Measurements from ENCODE around the gene HMX1. TPM values are rescaled to one million over a fixed set of nuclear protein-coding genes. Genes with fewer than 3 reads are reported as not detected.

The HMX1 gene
- total and polyA plus RNA-seq, 2 donors (not counting 1 experiment from before 2014, with no cell fraction given) = not detected

GRCh38 chr4:8906668-8906970 lies 35.0 kb upstream of the HMX1 start:
- no peaks in the 10 kb centered on the region for H3K4me1 Mint-ChIP-seq
- no peaks in the 10 kb centered on the region for H3K79me2 ChIP-seq (ENCODE audit: control insufficient read depth, insufficient read depth, low read length)
- H2AFZ ChIP-seq (ENCODE audit: insufficient read depth, low read depth, low read length, poor library complexity, severe bottlenecking) = no peak overlapping the region
- H3K4me3 ChIP-seq (ENCODE audit: control extremely low read depth in 1 of 5, extremely low read depth in 1 of 5, insufficient read depth in 1 of 5, low read depth in 2 of 5, low read length in 4 of 5) = no peak overlapping the region
- ChIA-PET POLR2A (no interaction called here), CTCF (no interaction called here)
- WGBS (ENCODE audit: insufficient coverage) = 87% methylated on average over 6 of the region's 8 CpGs
- no peaks in the 10 kb centered on the region for H3K9me3 Mint-ChIP-seq (ENCODE audit: insufficient read depth)
- intact Hi-C loops (cut with micrococcal nuclease) = no loop called here
- H3K4me3 Mint-ChIP-seq = no peak overlapping the region
- no peaks in the 10 kb centered on the region for H3K4me1 ChIP-seq (ENCODE audit: control insufficient read depth in 2 of 2, insufficient read depth in 2 of 2, low read length in 2 of 2)
- H3K27me3 Mint-ChIP-seq = no peaks in the 10 kb centered on the region
- H3K9ac ChIP-seq (ENCODE audit: low read length) = no peak overlapping the region
- no peak for DNase-seq
- no peaks in the 10 kb centered on the region for H3K27me3 ChIP-seq (replicated peaks in 1 of 4; ENCODE audit: control extremely low read depth in 1 of 4, control insufficient read depth in 3 of 4, insufficient read depth in 4 of 4, low read length in 3 of 4)
- no peaks in the 10 kb centered on the region for H3K36me3 ChIP-seq (replicated peaks in 1 of 2; ENCODE audit: control extremely low read depth in 1 of 2, control insufficient read depth in 1 of 2, extremely low read depth in 1 of 2, insufficient read depth in 2 of 2, low read length in 1 of 2)
- H3K4me2 ChIP-seq (replicated peaks; ENCODE audit: low read depth, low read length, poor library complexity, severe bottlenecking) = no peak overlapping the region
- ATAC-seq (ENCODE audit: low read depth) = no peak
- H3K27ac ChIP-seq (ENCODE audit: low read length in 2 of 2) = no peak overlapping the region
- H4K20me1 ChIP-seq (ENCODE audit: control insufficient read depth, insufficient read depth, low read length, poor library complexity, severe bottlenecking) = no peaks in the 10 kb centered on the region
- H3K27ac Mint-ChIP-seq = no peak overlapping the region
- no peak for TF ChIP-seq CTCF (IDR thresholded peaks at IDR 0.05)
- TF ChIP-seq EZH2 (IDR thresholded peaks at IDR 0.05; ENCODE audit: borderline replicate concordance, insufficient read depth, low read depth, low read length, poor library complexity, severe bottlenecking) = no peak
- peaks cover 0 to 26% (median 3%) of the 10 kb centered on the region in 3 donors for H3K9me3 ChIP-seq (ENCODE audit: control extremely low read depth in 1 of 3, control insufficient read depth in 2 of 3, insufficient read depth in 1 of 3, low read length in 2 of 3)

- Histone ChIP-seq H3K36me3 (replicated peaks in 1 of 2; ENCODE audit: control extremely low read depth in 1 of 2, control insufficient read depth in 1 of 2, extremely low read depth in 1 of 2, insufficient read depth in 2 of 2, low read length in 1 of 2) (no peaks in the 10 kb centered on the region), H3K4me3 (ENCODE audit: control extremely low read depth in 1 of 5, extremely low read depth in 1 of 5, insufficient read depth in 1 of 5, low read depth in 2 of 5, low read length in 4 of 5) (no peak overlapping the region), H2AFZ (ENCODE audit: insufficient read depth, low read depth, low read length, poor library complexity, severe bottlenecking) (no peak overlapping the region), H3K79me2 (ENCODE audit: control insufficient read depth, insufficient read depth, low read length) (no peaks in the 10 kb centered on the region), H3K4me1 (ENCODE audit: control insufficient read depth in 2 of 2, insufficient read depth in 2 of 2, low read length in 2 of 2) (no peaks in the 10 kb centered on the region), H3K9ac (ENCODE audit: low read length) (no peak overlapping the region), H3K27ac (ENCODE audit: low read length in 2 of 2) (no peak overlapping the region), H3K4me2 (replicated peaks; ENCODE audit: low read depth, low read length, poor library complexity, severe bottlenecking) (no peak overlapping the region), H4K20me1 (ENCODE audit: control insufficient read depth, insufficient read depth, low read length, poor library complexity, severe bottlenecking) (no peaks in the 10 kb centered on the region), H3K9me3 (ENCODE audit: control extremely low read depth in 1 of 3, control insufficient read depth in 2 of 3, insufficient read depth in 1 of 3, low read length in 2 of 3) (peaks cover 0 to 32% (median 4%) of the 10 kb centered on the region in 3 donors), H3K27me3 (replicated peaks in 1 of 4; ENCODE audit: control extremely low read depth in 1 of 4, control insufficient read depth in 3 of 4, insufficient read depth in 4 of 4, low read length in 3 of 4) (no peaks in the 10 kb centered on the region)
- ATAC-seq (ENCODE audit: low read depth) (no peak), DNase-seq (no peak)
- Mint-ChIP-seq H3K9me3 (ENCODE audit: insufficient read depth) (peaks cover 2% of the 10 kb centered on the region), H3K27ac (no peak overlapping the region), H3K27me3 (no peaks in the 10 kb centered on the region), H3K4me1 (no peaks in the 10 kb centered on the region), H3K4me3 (no peak overlapping the region)
- TF ChIP-seq CTCF (IDR thresholded peaks at IDR 0.05) (no peak), EZH2 (IDR thresholded peaks at IDR 0.05; ENCODE audit: borderline replicate concordance, insufficient read depth, low read depth, low read length, poor library complexity, severe bottlenecking) (no peak)
- ChIA-PET POLR2A (no interaction called here), CTCF (no interaction called here)
- intact Hi-C loops (cut with micrococcal nuclease) = no loop called here
- 90% methylated on average over 31 of the region's 33 CpGs for WGBS (ENCODE audit: insufficient coverage)
These were observed 34.4 kb upstream of the HMX1 start for GRCh38 chr4:8905773-8906667.

Measured in B cell (primary cell).